ENCODE data around the gene DIAPH2.

DNA sequence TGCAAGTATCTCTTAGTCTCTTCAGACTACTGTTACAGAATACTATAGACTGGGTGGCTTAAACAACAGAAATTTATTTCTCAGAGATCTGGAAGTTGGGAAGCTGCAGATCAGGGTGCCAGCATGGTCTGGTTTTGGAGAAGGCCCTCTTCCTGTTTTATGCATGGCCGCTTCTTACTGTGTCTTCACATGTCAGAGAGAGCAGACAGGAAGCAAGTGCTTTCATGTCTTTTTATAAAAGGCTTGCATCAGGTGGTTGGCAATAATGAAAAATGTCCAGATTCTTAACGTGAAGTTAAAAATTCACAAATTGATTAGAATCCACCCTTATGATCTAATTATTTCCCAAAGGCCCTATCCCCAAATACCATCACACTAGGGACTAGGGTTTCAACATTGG is 484.0 kb downstream of the DIAPH2 start:
- TF ChIP-seq, protein P1, sequence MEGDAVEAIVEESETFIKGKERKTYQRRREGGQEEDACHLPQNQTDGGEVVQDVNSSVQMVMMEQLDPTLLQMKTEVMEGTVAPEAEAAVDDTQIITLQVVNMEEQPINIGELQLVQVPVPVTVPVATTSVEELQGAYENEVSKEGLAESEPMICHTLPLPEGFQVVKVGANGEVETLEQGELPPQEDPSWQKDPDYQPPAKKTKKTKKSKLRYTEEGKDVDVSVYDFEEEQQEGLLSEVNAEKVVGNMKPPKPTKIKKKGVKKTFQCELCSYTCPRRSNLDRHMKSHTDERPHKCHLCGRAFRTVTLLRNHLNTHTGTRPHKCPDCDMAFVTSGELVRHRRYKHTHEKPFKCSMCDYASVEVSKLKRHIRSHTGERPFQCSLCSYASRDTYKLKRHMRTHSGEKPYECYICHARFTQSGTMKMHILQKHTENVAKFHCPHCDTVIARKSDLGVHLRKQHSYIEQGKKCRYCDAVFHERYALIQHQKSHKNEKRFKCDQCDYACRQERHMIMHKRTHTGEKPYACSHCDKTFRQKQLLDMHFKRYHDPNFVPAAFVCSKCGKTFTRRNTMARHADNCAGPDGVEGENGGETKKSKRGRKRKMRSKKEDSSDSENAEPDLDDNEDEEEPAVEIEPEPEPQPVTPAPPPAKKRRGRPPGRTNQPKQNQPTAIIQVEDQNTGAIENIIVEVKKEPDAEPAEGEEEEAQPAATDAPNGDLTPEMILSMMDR (conservative IDR thresholded peaks at IDR 0.05; ENCODE audit: low read depth, low read length) = no peak
- TF ChIP-seq EZH2 (IDR thresholded peaks at IDR 0.05; ENCODE audit: borderline replicate concordance, low read depth, low read length, poor library complexity, severe bottlenecking) = no peak
